ENCODE data around the gene PLCD3.

DNA sequence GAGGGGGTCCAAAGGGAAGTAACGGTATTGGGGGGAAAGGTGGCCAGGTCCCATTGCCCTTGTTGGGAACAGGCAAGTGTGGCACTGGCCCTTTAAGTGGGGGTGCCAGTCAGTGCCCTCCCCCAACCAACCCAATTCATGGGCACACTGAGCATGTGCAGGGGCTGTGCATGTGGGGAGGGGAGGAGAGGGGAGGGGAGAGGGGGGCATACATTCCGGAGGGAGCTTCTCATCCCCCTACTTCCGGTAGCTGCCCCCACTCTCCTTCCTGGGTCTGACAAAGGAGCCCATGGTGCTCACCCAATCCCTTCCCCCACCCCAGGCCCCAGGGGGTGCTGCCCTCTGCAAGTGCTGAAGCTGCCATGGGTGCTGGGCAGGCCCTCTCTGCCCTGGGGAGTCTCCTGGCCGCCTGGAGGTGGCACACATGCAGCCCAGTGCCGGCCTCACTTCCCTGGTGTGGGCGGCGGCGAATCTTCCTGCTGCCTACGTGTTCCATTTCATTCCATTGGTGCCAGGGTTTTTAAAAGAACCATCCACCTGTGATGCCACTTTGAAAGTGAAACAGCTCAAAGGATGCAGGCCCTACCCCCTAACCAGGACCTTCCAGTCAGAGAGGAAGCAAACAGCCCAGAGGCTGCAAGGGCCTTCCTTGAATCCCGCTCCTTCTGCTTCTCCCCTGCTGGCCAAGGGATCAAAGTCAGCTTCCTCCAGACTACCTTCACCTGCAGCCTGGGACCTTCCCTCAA, 40.4 kb upstream of the PLCD3 start:
- TF ChIP-seq, protein P1, sequence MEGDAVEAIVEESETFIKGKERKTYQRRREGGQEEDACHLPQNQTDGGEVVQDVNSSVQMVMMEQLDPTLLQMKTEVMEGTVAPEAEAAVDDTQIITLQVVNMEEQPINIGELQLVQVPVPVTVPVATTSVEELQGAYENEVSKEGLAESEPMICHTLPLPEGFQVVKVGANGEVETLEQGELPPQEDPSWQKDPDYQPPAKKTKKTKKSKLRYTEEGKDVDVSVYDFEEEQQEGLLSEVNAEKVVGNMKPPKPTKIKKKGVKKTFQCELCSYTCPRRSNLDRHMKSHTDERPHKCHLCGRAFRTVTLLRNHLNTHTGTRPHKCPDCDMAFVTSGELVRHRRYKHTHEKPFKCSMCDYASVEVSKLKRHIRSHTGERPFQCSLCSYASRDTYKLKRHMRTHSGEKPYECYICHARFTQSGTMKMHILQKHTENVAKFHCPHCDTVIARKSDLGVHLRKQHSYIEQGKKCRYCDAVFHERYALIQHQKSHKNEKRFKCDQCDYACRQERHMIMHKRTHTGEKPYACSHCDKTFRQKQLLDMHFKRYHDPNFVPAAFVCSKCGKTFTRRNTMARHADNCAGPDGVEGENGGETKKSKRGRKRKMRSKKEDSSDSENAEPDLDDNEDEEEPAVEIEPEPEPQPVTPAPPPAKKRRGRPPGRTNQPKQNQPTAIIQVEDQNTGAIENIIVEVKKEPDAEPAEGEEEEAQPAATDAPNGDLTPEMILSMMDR (IDR thresholded peaks at IDR 0.05 in 4 of 5, conservative IDR thresholded peaks at IDR 0.05 in 1 of 5) = peak in 2 of 5 experiments; percentile 20 to 22
- TF ChIP-seq POLR2A (IDR thresholded peaks at IDR 0.05) = no peak

All from gastrocnemius medialis (tissue), 4 donors.